ENCODE data around the gene C5orf24.
"Not testable (repeated sequence)": the region's sequence is repeated elsewhere in the genome, so short reads cannot be mapped to it uniquely, and the experiment has no call there.

C5orf24 gene

GRCh38 chr5:134856465-134856864 is 10.7 kb downstream of the C5orf24 start:
- not testable (repeated sequence) for DNase-seq (ENCODE audit: low read depth in 2 of 3, low spot score in 1 of 3)

DNA sequence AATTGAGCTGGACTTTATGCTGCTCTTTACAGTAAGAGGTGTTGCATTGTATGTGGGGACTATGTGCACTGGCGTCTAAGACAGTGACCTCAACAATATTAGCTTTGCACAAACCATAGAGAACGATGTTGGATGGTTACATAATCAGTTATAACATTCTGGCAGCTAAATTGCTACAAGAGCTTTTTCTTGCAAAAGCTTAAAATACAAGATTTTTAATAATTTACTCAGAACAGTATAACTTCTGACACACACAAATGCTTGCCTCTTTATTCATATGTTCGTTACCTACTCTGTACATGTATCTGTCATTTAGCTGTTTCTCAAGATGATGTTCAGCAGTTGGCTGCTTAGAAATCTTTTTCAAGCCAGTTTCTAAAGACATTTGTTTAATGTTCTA is 11.6 kb downstream of the C5orf24 start:
- DNase-seq (ENCODE audit: low read depth in 2 of 3, low spot score in 1 of 3) = no peak

GRCh38 chr5:134864707-134865106 is 18.9 kb downstream of the C5orf24 start:
- DNase-seq (ENCODE audit: low read depth in 2 of 3, low spot score in 1 of 3) = no peak

- peak in 1 of 3 donors; percentile 24 for DNase-seq (ENCODE audit: low read depth in 2 of 3, low spot score in 1 of 3)
Measured at GRCh38 chr5:134873494-134873893, 27.7 kb downstream of the C5orf24 start.

- peak; percentile 66 to 76 (median 70) for DNase-seq (ENCODE audit: low read depth in 2 of 3, low spot score in 1 of 3)
Measured at GRCh38 chr5:134873987-134874830, 28.4 kb downstream of the C5orf24 start, which contains the start of gene TXNDC15. TXNDC15 (plus strand) TSS chr5:134874371; CDS start chr5:134874428, 57 bp downstream.

- DNase-seq (ENCODE audit: low read depth in 2 of 3, low spot score in 1 of 3) = peak in 2 of 3 donors; percentile 27 to 30
Measured at GRCh38 chr5:134874831-134875655, 29.3 kb downstream of the C5orf24 start.

GRCh38 chr5:134877159-134877558 is 31.4 kb downstream of the C5orf24 start:
- no peak for DNase-seq (ENCODE audit: low read depth in 2 of 3, low spot score in 1 of 3)

- DNase-seq (ENCODE audit: low read depth in 2 of 3, low spot score in 1 of 3) = no peak
Measured at GRCh38 chr5:134878403-134878802, 32.6 kb downstream of the C5orf24 start.

DNA sequence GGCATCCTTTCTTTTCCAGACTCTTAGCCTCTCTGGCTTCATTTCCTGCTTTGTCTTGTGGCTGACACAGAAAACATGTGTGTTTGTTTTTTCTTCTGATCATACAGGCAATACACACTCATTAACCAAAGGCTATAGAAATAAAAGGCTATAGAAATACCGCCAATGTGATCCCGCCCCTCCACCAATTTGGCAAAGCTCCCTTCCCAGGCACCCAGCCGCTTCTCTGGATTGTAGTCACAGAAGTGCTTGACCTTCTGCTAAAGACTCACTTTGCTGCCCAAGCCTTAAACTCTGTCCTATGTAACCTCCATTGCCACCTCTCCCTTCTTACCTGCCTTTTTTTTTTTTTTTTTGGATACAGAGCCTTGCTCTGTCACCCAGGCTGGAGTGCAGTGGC is 33.7 kb downstream of the C5orf24 start:
- no peak for DNase-seq (ENCODE audit: low read depth in 2 of 3, low spot score in 1 of 3)

- not testable (repeated sequence) for DNase-seq (ENCODE audit: low read depth in 2 of 3, low spot score in 1 of 3)
Measured at GRCh38 chr5:134880937-134881336, 35.2 kb downstream of the C5orf24 start.

GRCh38 chr5:134881711-134882110 is 35.9 kb downstream of the C5orf24 start:
- DNase-seq (ENCODE audit: low read depth in 2 of 3, low spot score in 1 of 3) = not testable (repeated sequence)

GRCh38 chr5:134887593-134888159 is 41.9 kb downstream of the C5orf24 start:
- no peak for DNase-seq (ENCODE audit: low read depth in 2 of 3, low spot score in 1 of 3)

GRCh38 chr5:134889335-134889734 is 43.6 kb downstream of the C5orf24 start:
- no peak for DNase-seq (ENCODE audit: low read depth in 2 of 3, low spot score in 1 of 3)

GRCh38 chr5:134891473-134891872 is 45.7 kb downstream of the C5orf24 start:
- no peak for DNase-seq (ENCODE audit: low read depth in 2 of 3, low spot score in 1 of 3)

DNA sequence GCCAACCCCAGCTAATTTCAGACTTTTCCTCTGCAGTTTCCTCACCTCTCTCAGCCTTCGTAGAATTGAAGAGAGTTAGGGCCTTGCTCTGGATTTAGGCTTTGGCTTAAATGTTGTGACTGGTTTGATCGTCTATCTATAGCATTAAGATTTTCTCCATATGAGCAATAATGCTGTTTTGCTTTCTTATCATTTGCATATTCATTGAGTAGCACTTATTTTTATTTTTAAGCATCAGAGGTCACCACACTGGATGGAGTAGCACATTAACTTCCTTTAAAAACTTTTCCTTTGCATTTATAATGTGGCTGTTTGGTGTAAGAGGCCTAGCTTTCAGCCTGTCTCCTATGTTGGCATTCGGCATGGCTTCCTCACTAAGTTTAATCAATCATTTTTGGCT is 46.5 kb downstream of the C5orf24 start:
- no peak for DNase-seq (ENCODE audit: low read depth in 2 of 3, low spot score in 1 of 3)

DNA sequence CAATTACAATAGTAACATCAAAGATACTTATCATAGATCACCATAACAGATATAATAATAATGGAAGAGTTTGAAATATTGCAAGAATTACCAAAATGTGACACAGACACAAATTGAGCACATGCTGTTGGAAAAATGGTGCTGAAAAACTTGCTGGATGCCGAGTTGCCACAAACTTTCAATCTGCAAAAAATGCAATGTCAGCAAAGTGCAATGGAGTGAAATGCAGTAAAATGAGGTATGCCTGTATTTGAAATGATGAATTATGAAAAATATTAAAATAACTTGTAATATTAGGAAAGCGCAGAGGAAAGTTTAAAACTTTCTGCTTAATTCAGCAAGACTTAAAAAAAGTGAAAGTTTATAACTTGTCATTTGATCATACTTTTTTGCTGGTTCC is 47.2 kb downstream of the C5orf24 start:
- DNase-seq (ENCODE audit: low read depth in 2 of 3, low spot score in 1 of 3) = no peak

GRCh38 chr5:134893748-134894505 is 48.2 kb downstream of the C5orf24 start:
- DNase-seq (ENCODE audit: low read depth in 2 of 3, low spot score in 1 of 3) = no peak

DNA sequence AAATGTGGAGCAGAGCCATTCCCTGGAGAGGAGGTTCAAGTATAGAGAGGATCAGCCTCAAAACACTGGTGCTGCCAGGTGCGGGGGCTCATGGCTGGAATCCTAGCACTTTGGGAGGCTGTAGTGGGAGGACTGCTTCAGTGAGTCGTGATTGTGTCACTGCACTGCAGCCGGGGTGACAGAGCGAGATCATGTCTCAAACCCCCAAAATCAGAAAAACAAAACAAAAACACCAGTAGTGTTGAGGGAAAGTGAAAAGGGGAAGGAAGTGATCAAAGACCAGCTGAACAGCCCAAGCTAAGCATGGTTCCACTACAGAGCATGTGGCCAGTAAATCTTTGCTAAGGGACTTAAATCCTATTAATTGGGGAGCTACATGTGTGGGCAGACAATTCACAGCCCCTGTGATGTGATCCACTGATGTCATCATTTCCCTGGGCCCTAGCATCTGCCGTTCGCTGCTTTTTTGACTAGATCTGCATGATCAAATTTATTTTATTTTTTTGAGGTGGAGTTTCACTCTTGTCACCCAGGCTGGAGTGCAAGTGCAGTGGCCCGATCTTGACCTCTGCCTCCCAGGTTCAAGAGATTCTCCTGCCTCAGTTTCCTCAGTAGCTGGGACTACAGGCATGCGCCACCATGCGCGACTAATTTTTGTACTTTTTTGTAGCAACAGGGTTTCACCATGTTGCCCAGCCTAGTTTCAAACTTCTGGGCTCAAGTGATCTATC is 56.5 kb downstream of the C5orf24 start:
- no peak for DNase-seq (ENCODE audit: low read depth in 2 of 3, low spot score in 1 of 3)

- peak; percentile 84 to 92 (median 90) for DNase-seq (ENCODE audit: low read depth in 2 of 3, low spot score in 1 of 3)
Measured at GRCh38 chr5:134904610-134905245, 59.0 kb downstream of the C5orf24 start, which contains the start of gene PCBD2. PCBD2 (plus strand) TSS chr5:134905131; CDS start chr5:134905140, 9 bp downstream.

Measured in stimulated activated CD4-positive, alpha-beta T cell treated with anti-CD3 and anti-CD28 coated beads, Interleukin-12 subunit alpha, Interleukin-12 subunit beta, amount 100 ng/mL, for 48 hours (primary cell).